B cell (primary cell): ENCODE results near the gene DOK7. TPM values are rescaled to one million over a fixed set of nuclear protein-coding genes. Genes with fewer than 3 reads are reported as not detected.

Experiments
- ATAC-seq: fragments of 200-7000 bp; cut with Tn5 transposase; one replicate; pipeline ENCODE4 v1.10.0; 2021; ENCODE audit warnings: low read depth, mild to moderate bottlenecking, moderate number of reproducible peaks, moderate library complexity
- CTCF ChIA-PET: fragments of 350-600 bp; sonication (Branson Sonifier 250); formaldehyde crosslinking; loops from one replicate; lab custom pipeline; 2021; ENCODE audit warnings: antibody characterized with exemption, inconsistent platforms; lab: Charles Lee
- POLR2A ChIA-PET: fragments of 350-600 bp; sonication (Branson Sonifier 250); formaldehyde crosslinking; loops from one replicate; lab custom pipeline; 2021; ENCODE audit warnings: antibody characterized with exemption; lab: Charles Lee
- DNase-seq: peaks from one replicate; pipeline ENCODE4 v3.0.0; 2013
- H2AFZ ChIP-seq: 2 replicates; pipeline ENCODE4 v1.6.1; 2012; ENCODE audit warnings: mild to moderate bottlenecking, low read depth, low read length; ENCODE audit not compliant: insufficient read depth, poor library complexity, severe bottlenecking
- H3K27ac ChIP-seq, 2 donors: 1 replicate in 1 of 2; 2 replicates in 1 of 2; pipeline ENCODE4 v1.5.1; 2012 to 2013; ENCODE audit warnings: low read length in 2 of 2, mild to moderate bottlenecking in 2 of 2, moderate library complexity in 1 of 2
- H3K27me3 ChIP-seq, 4 experiments: fragments of 200-600 bp in 1 of 4; sonication (generic) in 1 of 4; replicated peaks in 1 of 4; 1 replicate in 2 of 4; 2 replicates in 2 of 4; pipeline versions ENCODE4 v1.6.1 to v1.7.0; 2013 to 2016; ENCODE audit warnings: low read length in 3 of 4, mild to moderate bottlenecking in 2 of 4, mixed read lengths in 1 of 4, moderate library complexity in 1 of 4; ENCODE audit not compliant: insufficient read depth in 4 of 4, control insufficient read depth in 3 of 4; ENCODE audit errors: control extremely low read depth in 1 of 4
- H3K36me3 ChIP-seq, 2 experiments: replicated peaks in 1 of 2; 1 replicate in 1 of 2; 2 replicates in 1 of 2; pipeline versions ENCODE4 v1.6.1 to v1.7.1; 2013; ENCODE audit warnings: low read length in 1 of 2; ENCODE audit not compliant: insufficient read depth in 2 of 2, control insufficient read depth in 1 of 2; ENCODE audit errors: control extremely low read depth in 1 of 2, extremely low read depth in 1 of 2
- H3K4me1 ChIP-seq, 2 donors: fragments of 200-600 bp in 1 of 2; sonication (generic) in 1 of 2; 1 replicate in 1 of 2; 2 replicates in 1 of 2; pipeline versions ENCODE4 v1.5.1 to v1.6.1; 2013 to 2017; ENCODE audit warnings: low read length in 2 of 2; ENCODE audit not compliant: control insufficient read depth in 2 of 2, insufficient read depth in 2 of 2
- H3K4me2 ChIP-seq: replicated peaks from 2 replicates; pipeline ENCODE3; 2012; ENCODE audit warnings: mild to moderate bottlenecking, low read depth, low read length; ENCODE audit not compliant: poor library complexity, severe bottlenecking
- H3K4me3 ChIP-seq, 5 experiments: fragments of 200-600 bp in 1 of 5; sonication (generic) in 1 of 5; 1 replicate in 3 of 5; 2 replicates in 2 of 5; pipeline versions ENCODE4 v1.5.1 to v1.7.0; 2011 to 2016; ENCODE audit warnings: low read length in 4 of 5, mild to moderate bottlenecking in 4 of 5, low read depth in 2 of 5, control low read depth in 1 of 5, moderate library complexity in 1 of 5; ENCODE audit not compliant: insufficient read depth in 1 of 5; ENCODE audit errors: control extremely low read depth in 1 of 5, extremely low read depth in 1 of 5
- H3K79me2 ChIP-seq: fragments of 200-600 bp; sonication (generic); one replicate; pipeline ENCODE4 v1.6.0; 2016; ENCODE audit warnings: low read length; ENCODE audit not compliant: control insufficient read depth, insufficient read depth
- H3K9ac ChIP-seq: fragments of 200-600 bp; sonication (generic); 2 replicates; pipeline ENCODE4 v1.6.1; 2017; ENCODE audit warnings: mild to moderate bottlenecking, low read length, moderate library complexity
- H3K9me3 ChIP-seq, 3 donors: one replicate each; pipeline versions ENCODE4 v1.6.1 to v1.7.1; 2013; ENCODE audit warnings: low read length in 2 of 3; ENCODE audit not compliant: control insufficient read depth in 2 of 3, insufficient read depth in 1 of 3; ENCODE audit errors: control extremely low read depth in 1 of 3
- H4K20me1 ChIP-seq: 2 replicates; pipeline ENCODE4 v1.6.0; 2012; ENCODE audit warnings: mild to moderate bottlenecking, low read length; ENCODE audit not compliant: insufficient read depth, control insufficient read depth, poor library complexity, severe bottlenecking
- H3K27ac Mint-ChIP-seq: one replicate; pipeline ENCODE4 v1.8.0; 2021; ENCODE audit warnings: mixed read lengths
- H3K27me3 Mint-ChIP-seq: one replicate; pipeline ENCODE4 v1.8.0; 2021; ENCODE audit warnings: mixed read lengths
- H3K4me1 Mint-ChIP-seq: one replicate; pipeline ENCODE4 v1.8.0; 2021; ENCODE audit warnings: mixed read lengths
- H3K4me3 Mint-ChIP-seq: one replicate; pipeline ENCODE4 v1.8.0; 2021; ENCODE audit warnings: mixed read lengths
- H3K9me3 Mint-ChIP-seq: one replicate; pipeline ENCODE4 v1.8.0; 2022; ENCODE audit warnings: mixed read lengths; ENCODE audit not compliant: insufficient read depth
- EZH2 ChIP-seq: IDR thresholded peaks from 2 replicates; pipeline ENCODE4 v1.6.1; 2012; ENCODE audit warnings: borderline replicate concordance, low read depth, mild to moderate bottlenecking, moderate library complexity, low read length; ENCODE audit not compliant: insufficient read depth, poor library complexity, severe bottlenecking
- WGBS: methylation state at CpG from one replicate; pipeline ENCODE4 v1.1.5; 2013; ENCODE audit warnings: missing lambda C conversion rate; ENCODE audit not compliant: insufficient coverage; 5-methylcytosine and 5-hydroxymethylcytosine counted together
- intact Hi-C: fragments of 100-400 bp; cut with micrococcal nuclease; formaldehyde crosslinking; loops from one replicate; pipeline ENCODE4 v1.10.0; 2022
- polyA plus RNA-seq: library from polyadenylated mRNA; depleted of rRNA; stranded (reverse); fragments of >200 nt; gene quantifications from 2 replicates; pipeline ENCODE4 v1.2.3, GENCODE V29; 2012
- total RNA-seq, 2 donors: library from RNA; stranded (reverse); fragments of 120-200 nt in 1 of 2; gene quantifications; 1 replicate in 1 of 2; 2 replicates in 1 of 2; pipeline versions ENCODE4 v1.2.3 to v1.2.4, GENCODE V29; 2013 to 2022
- TF ChIP-seq, protein P1 (sequence below): fragments of 200-600 bp; IDR thresholded peaks from one replicate; pipeline ENCODE4 v1.8.0; 2022; ENCODE audit warnings: antibody characterized with exemption, mild to moderate bottlenecking

DOK7 gene
- total and polyA plus RNA-seq, 2 donors (not counting 1 experiment from before 2014, with no cell fraction given), result 24.1 to 24.8 TPM

DNA sequence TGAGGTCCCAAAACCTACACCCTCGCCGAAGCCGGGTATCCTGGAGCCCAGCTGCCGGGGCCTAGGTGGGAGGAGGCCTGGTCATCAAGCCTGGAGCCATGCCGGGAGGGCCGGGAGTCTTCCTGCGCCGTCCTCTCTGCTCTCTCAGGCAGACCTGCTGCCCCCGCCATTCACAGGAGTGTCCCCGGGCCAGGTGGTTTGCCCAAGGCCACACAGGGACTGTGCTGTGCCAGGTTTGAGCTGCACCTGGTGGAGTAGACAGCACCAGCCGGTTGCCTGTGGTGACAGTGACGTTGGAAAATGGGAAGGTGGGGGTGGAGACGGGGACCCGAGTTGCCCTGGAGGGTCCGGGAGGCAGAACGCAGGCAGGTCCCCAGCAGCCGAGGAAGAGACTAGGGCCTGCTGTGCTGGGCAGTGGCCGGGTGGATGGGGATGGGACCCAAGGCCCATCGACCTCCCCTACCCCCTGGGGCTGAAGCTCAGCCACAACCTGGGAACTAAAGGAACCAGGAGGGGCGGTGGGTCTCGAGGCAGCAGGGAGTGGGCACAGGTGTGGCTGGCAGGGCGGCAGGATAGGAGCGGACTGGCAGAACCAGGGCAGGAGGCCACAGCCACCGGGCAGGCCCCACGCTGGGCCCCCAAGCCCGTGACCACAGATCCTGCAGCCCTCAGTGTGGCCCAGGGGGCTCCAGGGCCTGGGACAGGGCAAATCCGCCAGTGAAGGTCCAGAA lies 9.5 kb downstream of the DOK7 start:
- WGBS, result 92% methylated on average over 27 of the region's 27 CpGs
- ChIA-PET POLR2A (interaction anchor here (0.5 kb wide), 1 partner anchor 11 kb away, joined by 3 read pairs; no protein-coding TSS in a partner anchor), CTCF (no interaction called here)
- Histone ChIP-seq H3K36me3 (no peaks in the 10 kb centered on the region), H3K4me1 (no peaks in the 10 kb centered on the region), H3K27ac (no peak overlapping the region), H3K27me3 (peaks cover 0 to 12% (median 1%) of the 10 kb centered on the region in 4 experiments), H3K4me2 (no peak overlapping the region), H3K9ac (no peak overlapping the region), H3K9me3 (peaks cover 0 to 10% (median 0%) of the 10 kb centered on the region in 3 donors), H2AFZ (no peak overlapping the region), H3K79me2 (no peaks in the 10 kb centered on the region), H3K4me3 (no peak overlapping the region), H4K20me1 (no peaks in the 10 kb centered on the region)
- DNase-seq (no peak), ATAC-seq (no peak)
- H3K4me1 Mint-ChIP-seq, result no peaks in the 10 kb centered on the region
- no peak for TF ChIP-seq EZH2
- H3K9me3 Mint-ChIP-seq, result no peaks in the 10 kb centered on the region
- no peaks in the 10 kb centered on the region for H3K27me3 Mint-ChIP-seq
- intact Hi-C loops, result no loop called here
- no peak overlapping the region for H3K4me3 Mint-ChIP-seq
- no peak overlapping the region for H3K27ac Mint-ChIP-seq

DNA sequence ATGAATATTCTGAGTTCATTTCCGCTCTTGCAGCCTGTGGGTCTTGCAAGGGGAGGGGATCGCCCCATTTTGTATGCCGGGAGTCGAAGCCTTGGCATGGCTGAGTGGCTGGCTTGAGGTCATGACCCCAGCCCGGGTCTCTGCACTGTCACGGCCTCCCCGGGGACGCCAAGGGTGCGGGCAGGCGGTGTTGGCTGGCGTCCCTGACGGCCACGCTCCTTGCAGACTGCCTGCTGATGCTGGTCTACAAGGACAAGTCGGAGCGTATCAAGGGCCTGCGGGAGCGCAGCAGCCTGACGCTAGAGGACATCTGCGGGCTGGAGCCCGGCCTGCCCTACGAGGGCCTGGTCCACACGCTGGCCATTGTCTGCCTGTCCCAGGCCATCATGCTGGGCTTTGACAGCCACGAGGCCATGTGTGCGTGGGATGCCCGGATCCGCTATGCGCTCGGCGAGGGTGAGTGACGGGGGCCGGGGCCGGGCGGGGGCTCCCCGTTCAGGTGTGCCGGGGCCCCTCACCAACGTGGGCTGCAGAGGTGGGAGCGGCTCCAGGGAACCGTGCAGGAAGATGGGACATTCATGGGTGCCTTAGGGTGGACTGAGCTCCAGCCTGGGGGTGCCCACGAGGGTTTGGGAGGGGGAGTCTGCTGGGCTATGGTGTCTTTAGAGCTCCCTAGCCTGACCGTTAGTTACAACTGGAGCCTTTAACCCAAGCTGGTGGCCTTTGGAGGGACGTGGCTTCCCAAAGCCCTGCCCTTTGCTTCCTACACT lies 10.3 kb downstream of the DOK7 start:
- no peak overlapping the region for H3K27ac Mint-ChIP-seq

More for the DNA sequence above, 10.3 kb downstream of the DOK7 start:
- Histone ChIP-seq H3K4me2 (no peak overlapping the region), H4K20me1 (no peaks in the 10 kb centered on the region), H2AFZ (no peak overlapping the region), H3K4me1 (no peaks in the 10 kb centered on the region), H3K36me3 (no peaks in the 10 kb centered on the region), H3K27ac (no peak overlapping the region), H3K27me3 (peaks cover 0 to 12% (median 1%) of the 10 kb centered on the region in 4 experiments), H3K9ac (no peak overlapping the region), H3K4me3 (no peak overlapping the region), H3K79me2 (no peaks in the 10 kb centered on the region), H3K9me3 (peaks cover 0 to 6% (median 0%) of the 10 kb centered on the region in 3 donors)
- intact Hi-C loops, result no loop called here
- 89% methylated on average over 41 of the region's 41 CpGs for WGBS
- Mint-ChIP-seq H3K9me3 (no peaks in the 10 kb centered on the region), H3K4me1 (no peaks in the 10 kb centered on the region), H3K4me3 (no peak overlapping the region), H3K27me3 (no peaks in the 10 kb centered on the region)
- POLR2A ChIA-PET, result no interaction called here
- ATAC-seq (no peak), DNase-seq (no peak)
- CTCF ChIA-PET, result no interaction called here
- TF ChIP-seq EZH2, result no peak
- TF ChIP-seq, protein P1, sequence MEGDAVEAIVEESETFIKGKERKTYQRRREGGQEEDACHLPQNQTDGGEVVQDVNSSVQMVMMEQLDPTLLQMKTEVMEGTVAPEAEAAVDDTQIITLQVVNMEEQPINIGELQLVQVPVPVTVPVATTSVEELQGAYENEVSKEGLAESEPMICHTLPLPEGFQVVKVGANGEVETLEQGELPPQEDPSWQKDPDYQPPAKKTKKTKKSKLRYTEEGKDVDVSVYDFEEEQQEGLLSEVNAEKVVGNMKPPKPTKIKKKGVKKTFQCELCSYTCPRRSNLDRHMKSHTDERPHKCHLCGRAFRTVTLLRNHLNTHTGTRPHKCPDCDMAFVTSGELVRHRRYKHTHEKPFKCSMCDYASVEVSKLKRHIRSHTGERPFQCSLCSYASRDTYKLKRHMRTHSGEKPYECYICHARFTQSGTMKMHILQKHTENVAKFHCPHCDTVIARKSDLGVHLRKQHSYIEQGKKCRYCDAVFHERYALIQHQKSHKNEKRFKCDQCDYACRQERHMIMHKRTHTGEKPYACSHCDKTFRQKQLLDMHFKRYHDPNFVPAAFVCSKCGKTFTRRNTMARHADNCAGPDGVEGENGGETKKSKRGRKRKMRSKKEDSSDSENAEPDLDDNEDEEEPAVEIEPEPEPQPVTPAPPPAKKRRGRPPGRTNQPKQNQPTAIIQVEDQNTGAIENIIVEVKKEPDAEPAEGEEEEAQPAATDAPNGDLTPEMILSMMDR, result no peak
